PFSK-1 (cell line): ENCODE results near the gene STIM1.

Experiments
- FOXP2 ChIP-seq: optimal IDR thresholded peaks from 2 replicates; pipeline ENCODE3; 2011; ENCODE audit warnings: borderline replicate concordance, control low read depth, inconsistent platforms; ENCODE audit not compliant: insufficient read depth; ENCODE audit errors: extremely low read length, extremely low read depth
- POLR2AphosphoS5 ChIP-seq: IDR thresholded peaks from 2 replicates; pipeline ENCODE4 v1.6.1; 2012; ENCODE audit warnings: low read depth, mild to moderate bottlenecking, control low read depth, low read length, moderate library complexity
- SIN3A ChIP-seq: IDR thresholded peaks from 2 replicates; pipeline ENCODE4 v1.6.1; 2012; ENCODE audit warnings: mild to moderate bottlenecking, low read length, moderate library complexity, borderline replicate concordance; ENCODE audit not compliant: insufficient read depth
- TAF1 ChIP-seq: IDR thresholded peaks from 2 replicates; pipeline ENCODE4 v1.6.1; 2012; ENCODE audit warnings: low read length, control low read depth, borderline replicate concordance; ENCODE audit not compliant: insufficient read depth
- TF ChIP-seq, protein P1 (sequence below), 2 experiments: IDR thresholded peaks; 2 replicates each; pipeline versions ENCODE4 v1.6.1 to v1.8.0; 2011 to 2012; ENCODE audit warnings: low read depth in 2 of 2, low read length in 2 of 2, control low read depth in 1 of 2, inconsistent platforms in 1 of 2, mild to moderate bottlenecking in 1 of 2, moderate library complexity in 1 of 2; ENCODE audit not compliant: insufficient read depth in 1 of 2

The STIM1 gene

DNA sequence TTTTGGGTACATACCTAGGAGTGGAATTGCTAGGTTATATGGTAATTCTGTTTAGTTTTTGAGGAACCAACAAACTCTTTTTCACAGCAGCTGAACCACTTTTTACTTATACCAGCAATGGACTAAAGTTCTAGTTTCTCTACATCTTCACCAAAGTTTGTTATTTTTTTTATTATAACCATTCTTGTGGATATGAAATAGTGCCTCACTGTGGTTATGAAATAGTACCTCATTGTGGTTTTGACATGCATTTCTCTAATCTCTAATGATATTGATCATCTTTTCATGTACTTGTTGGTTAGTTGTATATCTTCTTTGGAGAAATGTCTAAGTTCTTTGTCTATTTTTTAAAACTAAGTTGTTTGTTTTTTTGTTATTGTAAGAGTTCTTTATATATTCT is 27.2 kb downstream of the STIM1 start:
- TF ChIP-seq, protein P1, sequence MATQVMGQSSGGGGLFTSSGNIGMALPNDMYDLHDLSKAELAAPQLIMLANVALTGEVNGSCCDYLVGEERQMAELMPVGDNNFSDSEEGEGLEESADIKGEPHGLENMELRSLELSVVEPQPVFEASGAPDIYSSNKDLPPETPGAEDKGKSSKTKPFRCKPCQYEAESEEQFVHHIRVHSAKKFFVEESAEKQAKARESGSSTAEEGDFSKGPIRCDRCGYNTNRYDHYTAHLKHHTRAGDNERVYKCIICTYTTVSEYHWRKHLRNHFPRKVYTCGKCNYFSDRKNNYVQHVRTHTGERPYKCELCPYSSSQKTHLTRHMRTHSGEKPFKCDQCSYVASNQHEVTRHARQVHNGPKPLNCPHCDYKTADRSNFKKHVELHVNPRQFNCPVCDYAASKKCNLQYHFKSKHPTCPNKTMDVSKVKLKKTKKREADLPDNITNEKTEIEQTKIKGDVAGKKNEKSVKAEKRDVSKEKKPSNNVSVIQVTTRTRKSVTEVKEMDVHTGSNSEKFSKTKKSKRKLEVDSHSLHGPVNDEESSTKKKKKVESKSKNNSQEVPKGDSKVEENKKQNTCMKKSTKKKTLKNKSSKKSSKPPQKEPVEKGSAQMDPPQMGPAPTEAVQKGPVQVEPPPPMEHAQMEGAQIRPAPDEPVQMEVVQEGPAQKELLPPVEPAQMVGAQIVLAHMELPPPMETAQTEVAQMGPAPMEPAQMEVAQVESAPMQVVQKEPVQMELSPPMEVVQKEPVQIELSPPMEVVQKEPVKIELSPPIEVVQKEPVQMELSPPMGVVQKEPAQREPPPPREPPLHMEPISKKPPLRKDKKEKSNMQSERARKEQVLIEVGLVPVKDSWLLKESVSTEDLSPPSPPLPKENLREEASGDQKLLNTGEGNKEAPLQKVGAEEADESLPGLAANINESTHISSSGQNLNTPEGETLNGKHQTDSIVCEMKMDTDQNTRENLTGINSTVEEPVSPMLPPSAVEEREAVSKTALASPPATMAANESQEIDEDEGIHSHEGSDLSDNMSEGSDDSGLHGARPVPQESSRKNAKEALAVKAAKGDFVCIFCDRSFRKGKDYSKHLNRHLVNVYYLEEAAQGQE (IDR thresholded peaks at IDR 0.05; ENCODE audit: insufficient read depth in 1 of 2, low read depth in 2 of 2, low read length in 2 of 2), result no peak
- TF ChIP-seq TAF1 (no peak), FOXP2 (no peak), SIN3A (no peak), POLR2AphosphoS5 (no peak)

DNA sequence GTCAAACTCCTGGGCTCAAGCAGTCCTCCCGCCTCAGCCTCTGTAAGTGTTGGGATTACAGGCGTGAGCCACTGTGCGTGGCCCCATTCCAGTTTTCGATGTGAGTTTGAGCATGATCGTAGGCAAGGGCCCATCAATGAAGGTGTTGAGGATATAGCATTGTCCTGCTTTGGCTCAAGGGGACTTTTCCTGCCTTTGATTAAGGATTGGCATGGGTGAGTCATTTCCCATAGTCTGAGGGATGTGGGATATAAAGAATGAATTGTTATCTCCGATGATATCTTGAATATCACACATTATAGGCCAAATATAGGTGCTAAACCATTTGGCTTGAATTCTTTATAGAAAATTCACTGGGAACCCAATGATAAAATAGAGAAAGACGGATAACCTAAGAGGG is 30.4 kb downstream of the STIM1 start:
- TF ChIP-seq FOXP2, result no peak
- no peak for TF ChIP-seq POLR2AphosphoS5
- TF ChIP-seq, protein P1 (IDR thresholded peaks at IDR 0.05; ENCODE audit: insufficient read depth in 1 of 2, low read depth in 2 of 2, low read length in 2 of 2), result no peak
- no peak for TF ChIP-seq TAF1
- no peak for TF ChIP-seq SIN3A

DNA sequence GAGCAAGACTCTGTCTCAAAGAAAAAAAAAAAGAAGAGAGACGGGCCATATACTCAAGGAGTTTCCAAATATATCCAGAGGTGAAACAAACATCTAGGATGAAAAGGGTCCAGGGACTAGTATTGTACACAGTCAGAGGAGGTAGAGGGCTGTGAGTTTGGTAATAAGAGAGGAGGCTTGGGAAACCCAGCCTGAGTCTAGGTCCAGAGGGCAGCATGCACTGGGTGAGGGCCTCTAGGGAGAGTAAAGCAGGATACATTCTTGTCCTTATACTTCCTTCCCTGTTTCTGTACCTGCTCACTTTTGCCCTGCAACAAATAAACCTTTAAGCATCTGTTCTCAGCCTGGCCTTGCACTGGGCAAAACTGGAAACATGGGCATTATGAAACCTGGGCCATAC is 31.5 kb downstream of the STIM1 start:
- TF ChIP-seq SIN3A, result no peak
- TF ChIP-seq POLR2AphosphoS5, result no peak
- no peak for TF ChIP-seq TAF1
- TF ChIP-seq, protein P1 (IDR thresholded peaks at IDR 0.05; ENCODE audit: insufficient read depth in 1 of 2, low read depth in 2 of 2, low read length in 2 of 2), result no peak
- TF ChIP-seq FOXP2, result no peak

DNA sequence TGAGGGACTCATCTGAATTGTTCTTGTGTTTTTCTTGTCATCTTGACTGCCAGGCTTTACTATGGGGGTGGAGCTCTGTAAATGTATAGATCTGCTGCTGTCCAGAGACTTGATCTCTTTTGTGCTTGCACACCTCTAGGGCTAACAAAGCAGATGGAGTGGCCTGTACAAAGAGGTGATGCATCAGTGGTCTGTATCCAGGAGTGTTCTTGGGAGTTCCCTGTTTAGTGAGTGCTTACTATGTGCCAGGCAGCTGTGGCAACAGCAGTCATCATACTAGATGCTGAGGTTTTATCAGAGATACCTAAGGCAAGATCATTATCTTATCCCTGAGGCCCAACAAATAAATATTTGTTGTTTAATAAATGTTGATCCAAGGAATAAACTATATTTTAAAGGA is 33.4 kb downstream of the STIM1 start:
- no peak for TF ChIP-seq POLR2AphosphoS5

DNA sequence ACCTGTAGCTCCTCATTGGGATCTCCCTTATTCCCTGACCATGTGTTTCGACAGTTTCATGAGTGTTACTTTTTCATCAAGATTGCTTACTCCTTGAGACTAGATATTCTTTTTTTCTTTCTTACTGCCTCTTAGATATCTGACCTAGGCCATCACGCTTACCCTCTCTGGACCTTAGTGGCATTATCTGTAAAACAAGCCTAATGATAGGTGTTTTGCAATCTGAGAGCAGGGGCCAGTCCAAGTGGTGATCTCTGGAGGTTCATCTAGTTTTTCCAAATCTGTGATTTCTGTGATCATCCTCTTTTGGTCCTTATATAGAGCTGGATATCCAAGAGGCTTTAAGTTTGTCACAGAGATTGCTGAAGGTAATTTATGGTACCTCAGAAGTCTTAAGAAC is 34.5 kb downstream of the STIM1 start:
- TF ChIP-seq, protein P1 (IDR thresholded peaks at IDR 0.05; ENCODE audit: insufficient read depth in 1 of 2, low read depth in 2 of 2, low read length in 2 of 2), result no peak
- no peak for TF ChIP-seq FOXP2
- TF ChIP-seq POLR2AphosphoS5, result no peak
- TF ChIP-seq SIN3A, result no peak
- no peak for TF ChIP-seq TAF1
